HG03342 (cell line): Measurements from ENCODE around the gene HNF1A.

Experiments
- ATAC-seq: cut with Tn5 transposase; IDR thresholded peaks from one replicate; pipeline ENCODE4 v1.9.1; 2021; ENCODE audit warnings: mild to moderate bottlenecking, moderate library complexity; ENCODE audit not compliant: unreplicated experiment

The HNF1A gene

GRCh38 chr12:120959111-120959878, 19.0 kb upstream of the HNF1A start:
- ATAC-seq: no peak

- no peak for ATAC-seq
Observed at GRCh38 chr12:120960657-120961056, 17.7 kb upstream of the HNF1A start.

DNA sequence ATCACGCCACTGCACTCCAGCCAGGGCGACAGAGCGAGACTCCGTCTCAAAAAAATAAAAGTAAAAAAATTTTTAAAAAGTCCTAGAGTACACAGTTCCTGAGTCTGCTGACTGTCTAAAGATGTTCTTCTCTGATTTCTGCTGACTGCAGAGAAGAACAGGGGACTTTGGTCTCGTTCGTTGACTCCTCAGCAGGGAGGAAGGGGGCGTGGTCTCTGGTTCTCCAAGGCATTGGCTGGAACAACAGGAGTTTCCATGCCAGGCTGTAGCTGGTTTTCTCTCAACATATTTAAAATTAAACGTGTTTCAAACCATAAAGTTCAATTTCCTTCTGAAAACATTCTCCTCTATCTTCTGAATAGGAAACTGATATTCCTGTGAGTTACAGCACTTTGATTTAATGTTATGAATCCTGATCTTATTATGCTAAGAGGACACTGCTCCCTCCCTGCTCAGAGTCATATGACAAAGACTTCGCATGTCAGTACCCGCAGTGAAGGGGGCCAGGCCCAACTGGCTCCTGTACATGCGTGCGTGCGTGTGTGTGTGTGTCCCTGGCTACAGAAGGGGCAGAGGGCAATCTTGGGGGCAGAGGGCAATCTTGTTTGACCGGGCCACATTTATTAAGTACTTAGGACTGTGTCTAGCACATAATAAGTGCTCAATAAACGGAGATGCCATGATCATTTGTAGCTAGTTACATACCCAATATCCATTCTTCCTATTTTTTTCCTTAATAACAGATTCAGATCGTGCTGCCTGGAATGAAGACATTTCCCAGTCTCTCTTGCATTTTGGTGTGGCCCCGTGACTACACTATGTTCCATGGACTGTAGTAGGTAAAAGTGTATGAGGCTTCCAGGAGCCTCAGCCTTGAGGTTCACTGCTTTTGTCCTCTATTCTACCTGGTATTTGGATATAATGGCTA, 16.5 kb upstream of the HNF1A start:
- no peak for ATAC-seq

DNA sequence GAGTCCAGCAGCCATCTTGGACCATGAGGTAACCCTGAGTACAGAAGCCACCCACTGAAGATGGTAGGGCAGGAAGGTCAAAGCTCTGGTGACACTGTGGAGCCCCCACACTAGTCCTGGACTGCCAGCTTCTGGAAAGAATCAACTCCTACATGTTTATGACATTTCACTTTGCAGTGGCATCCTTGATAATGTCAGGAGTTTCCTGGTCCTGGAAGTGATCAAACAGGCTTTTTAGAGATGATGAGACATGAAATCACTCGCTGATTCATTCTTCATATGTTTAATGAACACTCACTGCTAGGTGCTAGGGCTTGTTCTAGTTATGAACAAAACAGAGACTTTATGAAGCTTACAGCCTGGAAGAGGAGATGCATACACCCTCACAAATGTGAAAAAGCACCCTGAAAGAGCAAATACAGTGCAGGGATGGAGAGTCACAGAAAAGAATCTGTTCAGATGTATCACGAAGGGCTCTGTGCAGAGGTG, 15.8 kb upstream of the HNF1A start:
- ATAC-seq: no peak

DNA sequence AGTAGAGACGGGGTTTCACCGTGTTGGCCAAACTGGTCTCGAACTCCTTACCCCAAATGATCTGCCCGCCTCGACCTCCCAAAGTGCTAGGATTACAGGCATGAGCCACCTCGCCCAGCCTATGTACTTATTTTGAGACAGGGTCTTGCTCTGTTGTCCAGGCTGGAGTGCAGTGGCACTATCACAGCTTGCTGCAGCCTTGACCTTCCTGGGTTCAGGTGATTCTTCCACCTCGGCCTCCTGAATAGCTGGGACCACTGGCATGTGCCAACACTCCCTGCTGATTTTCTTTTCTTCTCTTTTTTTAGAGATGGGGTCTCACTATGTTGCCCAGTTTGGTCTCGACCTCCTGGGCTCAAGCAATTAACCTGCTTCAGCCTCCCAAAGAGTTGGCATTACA, 14.0 kb upstream of the HNF1A start:
- no peak for ATAC-seq

DNA sequence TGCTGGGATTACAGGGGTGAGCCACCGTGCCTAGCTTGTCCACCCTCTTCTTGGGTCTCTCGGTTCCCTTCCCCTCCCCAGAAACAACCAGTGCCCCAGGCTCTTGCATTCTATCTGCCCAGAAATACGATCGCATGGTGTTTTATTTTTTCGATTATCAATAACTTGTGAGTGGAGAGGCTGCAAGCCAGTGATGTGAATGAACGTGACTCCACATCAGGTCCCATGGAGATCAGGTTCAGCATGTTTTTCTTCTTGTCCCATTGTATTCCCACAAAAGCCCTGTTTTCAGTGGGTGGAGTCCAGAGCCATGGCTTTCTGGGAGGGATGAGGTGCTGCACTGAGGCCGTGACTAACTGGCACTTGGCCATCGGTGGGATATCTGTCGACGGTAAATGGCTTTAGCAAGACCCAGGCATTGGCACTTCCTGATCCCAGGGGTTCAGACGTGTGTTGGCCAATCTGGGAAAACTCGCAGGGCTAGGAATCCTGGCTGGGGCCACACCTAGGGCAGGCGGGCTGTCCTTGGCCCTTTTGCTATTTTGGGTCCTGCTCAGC, 12.7 kb upstream of the HNF1A start:
- no peak for ATAC-seq

DNA sequence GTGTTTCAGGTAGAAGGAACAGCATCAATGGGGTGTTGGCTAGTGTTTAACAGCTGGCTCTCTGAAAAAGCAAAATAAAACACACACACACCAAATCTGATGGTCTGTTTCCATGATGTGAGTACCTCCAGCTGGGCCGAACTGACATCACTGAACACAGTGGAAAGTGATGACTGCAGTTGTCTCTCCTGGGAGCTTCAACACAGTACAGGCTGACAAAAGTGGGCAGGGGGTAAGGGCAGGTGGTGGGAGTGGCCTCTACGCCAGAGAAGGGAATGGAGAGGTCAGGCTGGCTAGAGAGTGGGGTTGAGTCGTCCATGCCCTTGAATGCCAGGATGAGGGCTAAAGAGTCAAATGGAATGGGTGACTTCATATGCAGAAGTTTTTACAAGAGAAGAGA, 8.0 kb upstream of the HNF1A start:
- no peak for ATAC-seq

GRCh38 chr12:120971299-120972180, 6.8 kb upstream of the HNF1A start:
- ATAC-seq: no peak

DNA sequence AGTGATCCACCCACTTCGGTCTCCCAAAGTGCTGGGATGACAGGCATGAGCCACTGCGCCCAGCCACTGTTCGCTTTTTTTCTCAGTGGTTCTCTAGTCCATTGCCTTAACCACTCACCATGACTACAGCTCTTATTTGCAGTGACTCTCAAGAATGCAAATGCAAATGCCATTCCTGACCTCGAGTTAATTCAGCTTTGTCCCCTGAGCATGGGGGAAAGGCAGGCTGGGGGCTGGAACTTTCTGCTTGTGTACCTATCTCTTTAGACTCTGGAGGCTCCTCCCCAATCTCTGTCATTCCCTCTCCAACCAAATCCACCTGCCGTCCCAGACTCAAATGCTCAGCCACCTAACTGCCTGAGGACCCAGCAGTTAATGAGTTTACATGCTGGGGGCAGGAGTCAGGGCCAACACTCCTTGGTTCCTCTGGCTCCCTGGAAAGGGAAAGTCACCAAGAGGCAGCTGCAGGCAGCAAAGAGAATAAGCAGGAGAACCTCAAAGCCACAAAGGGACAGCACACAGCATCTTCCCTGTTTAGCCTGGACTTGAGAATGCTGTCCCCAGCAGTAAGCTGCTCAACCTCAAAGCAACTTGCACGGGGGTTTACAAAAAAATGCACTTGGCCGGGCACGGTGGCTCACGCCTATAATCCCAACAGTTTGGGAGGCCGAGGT, 5.3 kb upstream of the HNF1A start:
- no peak for ATAC-seq

- no peak for ATAC-seq
Observed at GRCh38 chr12:120977531-120978295, 630 bp upstream of the HNF1A start.

DNA sequence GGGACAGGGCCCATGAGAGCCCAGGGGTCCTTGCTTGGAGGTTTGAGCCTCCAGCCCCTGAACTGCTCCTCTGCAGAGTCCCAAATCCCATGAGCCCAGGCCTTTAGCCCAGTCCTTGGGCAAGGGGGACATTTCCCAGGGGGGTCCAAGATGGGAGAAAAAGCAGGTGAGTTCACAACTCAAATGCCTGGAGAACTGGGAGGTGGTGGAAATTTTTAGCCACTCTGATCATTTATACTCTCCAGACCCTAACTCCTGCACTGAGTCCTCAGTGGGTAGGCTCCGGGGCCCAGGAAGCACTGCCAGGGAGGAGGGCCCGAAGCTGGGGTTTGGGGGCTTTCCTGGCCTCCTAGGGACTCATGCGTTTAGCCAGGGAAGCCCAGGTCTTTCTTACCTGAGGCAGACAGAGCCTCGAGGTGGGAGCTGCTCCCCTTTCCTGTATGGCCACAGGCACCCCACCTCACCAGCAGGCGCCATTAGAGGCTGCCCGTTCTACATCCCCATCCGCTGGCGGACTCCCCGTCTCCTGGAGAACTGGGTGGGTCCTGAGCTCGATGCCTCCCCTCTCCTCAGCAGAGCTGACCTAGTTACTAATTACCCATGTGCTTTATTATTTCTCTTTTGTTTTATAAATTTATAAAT, 998 bp downstream of the HNF1A start:
- no peak for ATAC-seq

- no peak for ATAC-seq
Observed at GRCh38 chr12:120979862-120980696, 1.7 kb downstream of the HNF1A start.

DNA sequence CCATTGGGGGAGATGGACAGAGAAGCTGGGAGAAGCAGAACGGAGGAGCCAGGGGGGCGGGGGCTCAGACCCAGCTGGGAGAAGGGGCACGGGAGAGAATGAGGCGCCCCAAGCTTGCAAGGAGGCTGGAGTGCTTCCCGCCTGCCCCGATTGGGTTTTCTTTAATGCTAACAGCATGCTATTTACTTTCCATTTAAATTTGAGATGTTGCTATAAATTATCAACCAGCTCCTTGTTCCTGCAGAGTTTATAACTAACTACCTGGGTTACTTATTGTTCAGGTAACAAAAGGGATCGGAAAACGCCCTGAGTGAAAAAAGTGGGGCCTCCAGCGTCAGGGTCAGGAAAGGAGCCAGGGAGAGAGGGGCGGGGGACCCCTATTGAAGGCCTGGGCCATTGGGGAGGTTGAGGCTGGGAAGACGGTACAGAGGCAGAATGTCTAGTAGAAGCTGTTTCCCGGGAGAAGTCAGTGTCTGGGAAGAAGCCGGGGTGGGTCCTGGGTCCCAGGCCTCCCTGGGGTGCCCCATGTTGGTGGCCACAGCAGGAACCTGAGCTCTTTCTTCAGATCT, 2.5 kb downstream of the HNF1A start:
- ATAC-seq: no peak

- ATAC-seq: no peak
Observed at GRCh38 chr12:120981407-120981941, 3.1 kb downstream of the HNF1A start.

DNA sequence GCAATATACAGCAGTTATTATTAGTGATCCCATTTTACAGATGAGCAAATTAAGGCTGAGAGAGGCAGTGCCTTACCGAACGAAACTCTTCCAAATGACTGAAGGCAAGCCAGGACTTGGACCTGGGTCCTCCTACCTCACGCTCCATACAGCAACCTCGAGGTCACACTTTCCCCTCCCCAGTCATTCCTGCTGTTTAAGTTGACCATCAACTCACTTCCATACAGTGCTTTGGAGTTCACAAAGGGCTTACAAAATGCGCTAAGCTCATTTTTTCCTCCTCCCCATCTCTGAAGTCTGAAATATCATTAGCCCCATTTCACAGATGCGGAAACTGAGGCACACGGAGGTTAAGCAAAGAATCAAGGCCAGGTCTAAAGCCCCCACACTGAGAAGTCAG, 4.3 kb downstream of the HNF1A start:
- no peak for ATAC-seq

DNA sequence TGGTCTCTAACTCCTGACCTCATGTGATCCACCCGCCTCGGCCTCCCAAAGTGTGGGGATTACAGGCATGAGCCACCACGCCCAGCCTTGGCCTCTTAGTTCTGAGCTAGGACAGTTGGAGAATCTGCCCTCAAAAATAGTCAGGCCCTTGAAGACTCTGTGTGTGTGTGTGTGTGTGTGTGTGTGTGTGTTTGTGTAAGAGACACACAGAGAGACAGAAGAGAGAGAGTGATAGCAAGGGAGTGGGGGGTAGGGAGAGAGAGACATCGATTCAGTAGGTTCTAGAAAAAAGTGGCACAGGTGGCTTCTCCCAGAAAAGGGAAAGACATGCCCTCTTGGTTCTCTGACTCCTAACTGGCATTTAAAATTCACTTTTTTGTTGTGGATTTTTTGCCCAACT, 5.4 kb downstream of the HNF1A start:
- no peak for ATAC-seq

GRCh38 chr12:120984351-120984898, 6.1 kb downstream of the HNF1A start:
- no peak for ATAC-seq
